ENCODE measurements around the gene SHOC1.

DNA sequence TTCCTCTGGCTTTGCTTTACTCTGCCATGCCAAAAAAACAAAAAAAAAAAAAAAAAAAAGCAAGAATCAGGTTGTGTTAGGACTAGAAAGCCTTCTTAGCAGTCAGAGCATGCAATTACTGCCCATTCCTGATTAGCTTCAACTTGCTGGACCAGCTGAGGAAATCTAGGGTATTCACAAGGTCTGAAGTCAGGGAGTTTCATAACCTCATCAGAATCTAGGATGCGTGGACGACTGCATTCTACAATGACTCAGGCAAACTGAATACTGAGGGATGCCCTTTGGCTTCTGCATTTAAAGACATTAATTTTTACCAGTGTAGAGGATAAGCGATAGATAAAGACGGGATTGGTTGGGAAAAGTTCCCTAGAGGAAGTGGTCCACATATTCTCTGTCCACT is 39.2 kb upstream of the SHOC1 start:
- TF ChIP-seq, protein P1, sequence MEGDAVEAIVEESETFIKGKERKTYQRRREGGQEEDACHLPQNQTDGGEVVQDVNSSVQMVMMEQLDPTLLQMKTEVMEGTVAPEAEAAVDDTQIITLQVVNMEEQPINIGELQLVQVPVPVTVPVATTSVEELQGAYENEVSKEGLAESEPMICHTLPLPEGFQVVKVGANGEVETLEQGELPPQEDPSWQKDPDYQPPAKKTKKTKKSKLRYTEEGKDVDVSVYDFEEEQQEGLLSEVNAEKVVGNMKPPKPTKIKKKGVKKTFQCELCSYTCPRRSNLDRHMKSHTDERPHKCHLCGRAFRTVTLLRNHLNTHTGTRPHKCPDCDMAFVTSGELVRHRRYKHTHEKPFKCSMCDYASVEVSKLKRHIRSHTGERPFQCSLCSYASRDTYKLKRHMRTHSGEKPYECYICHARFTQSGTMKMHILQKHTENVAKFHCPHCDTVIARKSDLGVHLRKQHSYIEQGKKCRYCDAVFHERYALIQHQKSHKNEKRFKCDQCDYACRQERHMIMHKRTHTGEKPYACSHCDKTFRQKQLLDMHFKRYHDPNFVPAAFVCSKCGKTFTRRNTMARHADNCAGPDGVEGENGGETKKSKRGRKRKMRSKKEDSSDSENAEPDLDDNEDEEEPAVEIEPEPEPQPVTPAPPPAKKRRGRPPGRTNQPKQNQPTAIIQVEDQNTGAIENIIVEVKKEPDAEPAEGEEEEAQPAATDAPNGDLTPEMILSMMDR (IDR thresholded peaks at IDR 0.05): no peak
- no peak for TF ChIP-seq POLR2A (IDR thresholded peaks at IDR 0.05)
